Measurements from ENCODE around the gene BTN2A1. TPM values are rescaled to one million over a fixed set of nuclear protein-coding genes. Genes with fewer than 3 reads are reported as not detected.
A peak's percentile ranks its signal among the peaks of the same experiment; 100 is the strongest.

The BTN2A1 gene
- total RNA-seq, 6 experiments from 2014 or later: 3.6 to 8.3 (median 5.2) TPM

DNA sequence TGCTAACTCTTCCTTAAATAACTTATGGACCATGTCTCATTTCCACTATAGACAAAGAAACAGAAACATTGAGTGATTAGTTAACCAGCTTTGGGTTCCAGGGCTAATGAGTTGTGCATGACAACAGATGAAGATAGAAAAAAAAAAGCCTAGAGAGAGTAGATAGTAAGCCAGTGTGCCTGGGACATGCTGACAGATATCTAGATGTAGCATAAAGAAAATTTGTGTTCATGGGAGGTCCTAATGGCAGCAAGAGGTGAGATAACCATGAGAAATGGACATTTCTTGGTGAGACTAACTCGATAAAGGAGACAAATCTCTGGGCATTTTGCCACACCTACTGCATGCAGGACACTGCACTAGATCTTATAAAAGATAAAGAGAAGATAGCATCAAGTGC, 20.2 kb upstream of the BTN2A1 start:
- peaks cover 0 to 2% (median 0%) of the 10 kb centered on the region in 4 donors for H3K36me3 ChIP-seq
- TF ChIP-seq POLR2A (IDR thresholded peaks at IDR 0.05): no peak
- TF ChIP-seq, protein P1, sequence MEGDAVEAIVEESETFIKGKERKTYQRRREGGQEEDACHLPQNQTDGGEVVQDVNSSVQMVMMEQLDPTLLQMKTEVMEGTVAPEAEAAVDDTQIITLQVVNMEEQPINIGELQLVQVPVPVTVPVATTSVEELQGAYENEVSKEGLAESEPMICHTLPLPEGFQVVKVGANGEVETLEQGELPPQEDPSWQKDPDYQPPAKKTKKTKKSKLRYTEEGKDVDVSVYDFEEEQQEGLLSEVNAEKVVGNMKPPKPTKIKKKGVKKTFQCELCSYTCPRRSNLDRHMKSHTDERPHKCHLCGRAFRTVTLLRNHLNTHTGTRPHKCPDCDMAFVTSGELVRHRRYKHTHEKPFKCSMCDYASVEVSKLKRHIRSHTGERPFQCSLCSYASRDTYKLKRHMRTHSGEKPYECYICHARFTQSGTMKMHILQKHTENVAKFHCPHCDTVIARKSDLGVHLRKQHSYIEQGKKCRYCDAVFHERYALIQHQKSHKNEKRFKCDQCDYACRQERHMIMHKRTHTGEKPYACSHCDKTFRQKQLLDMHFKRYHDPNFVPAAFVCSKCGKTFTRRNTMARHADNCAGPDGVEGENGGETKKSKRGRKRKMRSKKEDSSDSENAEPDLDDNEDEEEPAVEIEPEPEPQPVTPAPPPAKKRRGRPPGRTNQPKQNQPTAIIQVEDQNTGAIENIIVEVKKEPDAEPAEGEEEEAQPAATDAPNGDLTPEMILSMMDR (IDR thresholded peaks at IDR 0.05): no peak
- DNase-seq (no peak), ATAC-seq (no peak)
- no peaks in the 10 kb centered on the region for H3K9me3 ChIP-seq
- H3K4me3 ChIP-seq: no peak overlapping the region
- peaks cover 0 to 11% (median 0%) of the 10 kb centered on the region in 4 donors for H3K4me1 ChIP-seq
- intact Hi-C loops (cut with DNase I): no loop called here
- no peak overlapping the region for H3K27ac ChIP-seq
- WGBS (ENCODE audit: insufficient coverage, low coverage, low lambda C conversion rate, missing lambda C conversion rate): 88% methylated on average over 1 of the region's 1 CpG
- H3K27me3 ChIP-seq: no peaks in the 10 kb centered on the region

DNA sequence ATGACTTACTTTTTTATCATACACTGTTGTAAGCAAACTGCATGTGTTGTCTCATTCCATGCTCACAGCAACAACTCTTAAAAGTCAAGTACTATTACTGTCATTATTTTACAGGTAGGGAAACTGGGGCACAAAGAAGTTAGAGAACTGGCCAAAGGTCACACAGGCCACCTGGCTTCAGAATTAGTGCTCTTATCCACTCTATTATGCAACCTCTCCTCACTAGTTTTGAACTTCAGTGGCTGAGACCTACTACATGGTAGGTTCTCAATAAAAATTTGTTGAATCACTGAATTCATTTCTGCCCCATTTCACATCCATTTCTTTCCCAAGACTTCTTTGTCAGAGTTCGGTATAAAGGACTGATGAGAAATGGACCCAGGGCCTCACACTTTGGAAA, 19.8 kb upstream of the BTN2A1 start:
- Histone ChIP-seq H3K27ac (no peak overlapping the region), H3K9me3 (no peaks in the 10 kb centered on the region), H3K4me1 (peaks cover 0 to 11% (median 0%) of the 10 kb centered on the region in 4 donors), H3K36me3 (peaks cover 0 to 2% (median 0%) of the 10 kb centered on the region in 4 donors), H3K27me3 (no peaks in the 10 kb centered on the region), H3K4me3 (no peak overlapping the region)
- ATAC-seq: no peak
- DNase-seq: no peak
- 100% methylated on average over 1 of the region's 1 CpG for WGBS (ENCODE audit: insufficient coverage, low coverage, low lambda C conversion rate, missing lambda C conversion rate)
- intact Hi-C loops (cut with DNase I): no loop called here
- no peak for TF ChIP-seq POLR2A (IDR thresholded peaks at IDR 0.05)
- TF ChIP-seq, protein P1 (IDR thresholded peaks at IDR 0.05): no peak

DNA sequence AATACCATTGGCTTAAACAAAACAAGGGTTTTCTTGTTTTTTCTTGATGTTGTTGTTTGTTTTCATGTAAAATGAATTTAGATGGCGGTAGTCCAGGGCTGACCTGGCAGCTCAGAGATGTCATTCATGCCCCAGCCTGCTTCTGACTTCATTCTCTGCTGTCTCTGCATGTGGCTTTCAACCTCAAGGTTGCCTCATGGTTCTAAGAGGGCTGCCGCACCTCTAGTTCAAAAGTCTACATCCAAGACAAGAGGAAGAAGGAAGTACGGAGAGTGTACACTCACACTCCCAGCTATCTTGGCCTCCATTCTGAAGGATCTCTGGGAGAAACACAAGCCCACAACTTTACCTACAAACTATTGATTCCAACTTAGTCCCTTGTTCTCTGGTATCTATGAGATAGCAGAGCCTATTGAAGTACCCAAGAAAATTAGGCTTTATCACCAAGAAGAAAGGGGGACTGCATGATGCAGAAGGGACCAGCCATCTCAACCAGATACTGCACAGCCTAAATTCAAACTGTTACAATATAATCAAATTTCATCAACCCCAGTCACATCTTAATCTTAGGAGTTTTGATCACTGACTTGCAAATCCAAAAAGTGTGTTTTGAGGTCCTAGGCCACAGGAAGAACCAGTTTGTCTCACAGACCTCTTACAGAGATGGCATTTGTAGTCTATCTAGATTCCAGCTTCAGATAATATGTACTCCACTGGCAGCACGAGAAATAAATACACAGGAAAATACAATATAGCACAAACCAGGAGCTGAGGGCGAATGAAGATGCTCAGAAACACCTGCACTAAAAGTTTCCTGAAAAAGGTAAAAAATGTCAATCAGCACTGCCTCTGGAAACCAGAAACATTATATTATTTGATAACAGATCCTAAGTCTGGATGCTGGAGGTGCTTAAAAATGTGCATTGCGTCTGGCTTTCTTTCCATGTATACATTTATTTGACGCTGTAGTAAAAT, 18.3 kb upstream of the BTN2A1 start:
- peak overlapping the region; percentile 34 to 61 (median 60) for H3K4me3 ChIP-seq
- ATAC-seq: no peak
- no peak for TF ChIP-seq POLR2A (IDR thresholded peaks at IDR 0.05)
- TF ChIP-seq, protein P1 (IDR thresholded peaks at IDR 0.05): no peak
- no peaks in the 10 kb centered on the region for H3K27me3 ChIP-seq
- DNase-seq: no peak
- peak overlapping the region; percentile 81 to 95 (median 94) for H3K27ac ChIP-seq
- H3K9me3 ChIP-seq: no peaks in the 10 kb centered on the region
- intact Hi-C loops (cut with DNase I): no loop called here
- 40% methylated on average over 6 of the region's 7 CpGs for WGBS (ENCODE audit: insufficient coverage, low coverage, low lambda C conversion rate, missing lambda C conversion rate)
- peaks cover 0 to 11% (median 0%) of the 10 kb centered on the region in 4 donors for H3K4me1 ChIP-seq
- peaks cover 0 to 2% (median 0%) of the 10 kb centered on the region in 4 donors for H3K36me3 ChIP-seq

DNA sequence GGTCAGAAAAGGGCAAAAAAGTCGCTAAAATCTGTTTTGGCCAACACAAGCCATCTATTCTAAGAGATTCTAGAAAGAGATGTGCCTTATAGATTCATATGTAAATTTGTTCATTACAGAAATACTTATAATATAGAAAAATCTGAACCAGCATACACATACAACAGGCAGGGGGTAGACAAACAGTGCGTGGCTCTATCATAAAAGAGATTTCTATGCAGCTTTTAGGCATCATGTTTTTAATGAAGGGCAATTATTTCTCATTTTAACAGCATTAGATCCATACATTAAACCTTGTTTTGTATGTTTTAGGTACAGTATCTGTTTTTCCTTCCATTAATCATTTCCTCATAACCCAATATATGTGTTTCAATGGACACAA, 16.8 kb upstream of the BTN2A1 start:
- peak overlapping the region; percentile 81 to 95 (median 94) for H3K27ac ChIP-seq
- no peaks in the 10 kb centered on the region for H3K36me3 ChIP-seq
- no peaks in the 10 kb centered on the region for H3K27me3 ChIP-seq
- H3K4me1 ChIP-seq: peaks cover 0 to 11% (median 0%) of the 10 kb centered on the region in 4 donors
- DNase-seq (no peak), ATAC-seq (peak in 1 of 4 donors; percentile 10)
- intact Hi-C loops (cut with DNase I): no loop called here
- no peak for TF ChIP-seq POLR2A (IDR thresholded peaks at IDR 0.05)
- TF ChIP-seq, protein P1 (IDR thresholded peaks at IDR 0.05): no peak
- 9% methylated on average over 2 of the region's 2 CpGs for WGBS (ENCODE audit: insufficient coverage, low coverage, low lambda C conversion rate, missing lambda C conversion rate)
- H3K4me3 ChIP-seq: peak overlapping the region; percentile 34 to 61 (median 60)
- H3K9me3 ChIP-seq: no peaks in the 10 kb centered on the region
